DMS153 treated with DMSO at 0.1 percent for 48 hours (cell line): ENCODE data around the gene SATB1.

ENCODE experiments used
- DNase-seq: peaks from one replicate; lab custom pipeline; 2025; ENCODE audit not compliant: unreplicated experiment; lab: John Stamatoyannopoulos, UW

The SATB1 gene

DNA sequence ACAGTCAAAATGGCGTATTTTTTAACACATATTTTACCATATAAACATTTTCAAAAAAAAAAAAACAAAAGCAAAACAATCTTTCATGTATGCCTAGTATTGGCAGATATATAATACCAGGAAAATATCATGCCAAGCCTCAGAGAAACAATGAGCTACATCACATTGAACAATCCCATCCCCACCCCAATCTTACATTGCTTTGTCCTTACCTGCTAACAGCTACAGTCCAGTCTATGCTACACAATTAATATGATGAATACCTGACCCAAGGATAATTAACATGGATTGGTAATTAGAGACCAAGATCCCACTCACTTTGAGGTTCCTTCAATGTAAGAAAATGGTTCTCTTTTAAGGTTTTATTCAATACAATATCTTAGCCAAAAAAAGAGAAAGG lies 7.6 kb upstream of the SATB1 start:
- no peak for DNase-seq

DNA sequence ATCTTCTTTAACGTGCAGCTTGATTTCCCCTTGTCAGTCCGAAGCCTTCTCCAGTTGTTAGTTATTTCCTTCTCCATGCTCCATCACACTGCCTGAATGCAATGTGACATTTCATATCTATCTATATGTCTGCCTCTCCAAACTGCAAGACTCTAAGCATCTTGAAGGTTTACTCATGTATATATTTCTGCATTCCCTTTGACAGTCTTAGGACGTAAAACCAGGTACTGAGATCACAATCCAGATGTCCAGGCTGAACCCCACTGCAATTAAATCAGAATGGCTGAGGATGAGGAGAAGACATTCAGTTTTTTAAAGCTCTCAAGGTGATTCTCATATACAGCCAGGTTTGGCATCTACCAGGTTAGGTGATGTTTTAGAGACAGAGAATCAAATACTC lies 6.1 kb upstream of the SATB1 start:
- DNase-seq = no peak

DNA sequence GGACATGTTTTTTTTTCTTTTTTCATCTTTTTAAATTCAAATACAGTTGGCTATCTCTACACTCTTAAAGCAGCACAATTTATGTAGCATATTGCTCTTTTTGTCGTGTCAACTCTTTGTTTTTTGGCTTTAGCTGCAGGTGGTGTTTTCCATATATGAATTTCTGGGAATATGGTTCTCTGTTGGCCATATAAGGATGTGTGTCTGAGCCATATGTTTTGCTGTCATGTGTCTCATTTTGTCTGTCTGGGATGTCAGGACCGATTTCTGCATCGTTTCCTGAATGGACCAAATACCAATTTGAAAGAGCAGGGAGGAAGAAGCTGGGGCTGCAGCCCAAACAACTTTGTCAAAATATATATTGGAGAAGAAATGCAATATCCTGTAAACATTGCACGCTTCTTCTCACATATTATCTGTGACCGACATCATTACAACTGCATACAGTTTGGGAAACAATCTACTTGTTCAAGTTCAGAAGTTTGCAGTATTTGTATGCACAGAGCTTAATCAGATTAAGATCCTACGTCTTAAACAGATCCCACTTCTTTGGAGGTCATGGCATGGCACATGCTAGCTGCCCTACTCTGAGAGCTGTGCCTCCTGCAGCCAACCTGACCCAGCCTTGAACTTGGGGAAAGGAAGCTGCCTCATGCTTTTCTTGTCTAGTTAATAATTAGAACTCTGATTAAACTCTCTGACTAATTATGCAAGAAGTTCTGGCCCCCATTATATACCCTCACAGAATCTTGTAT lies 4.0 kb upstream of the SATB1 start:
- no peak for DNase-seq

DNA sequence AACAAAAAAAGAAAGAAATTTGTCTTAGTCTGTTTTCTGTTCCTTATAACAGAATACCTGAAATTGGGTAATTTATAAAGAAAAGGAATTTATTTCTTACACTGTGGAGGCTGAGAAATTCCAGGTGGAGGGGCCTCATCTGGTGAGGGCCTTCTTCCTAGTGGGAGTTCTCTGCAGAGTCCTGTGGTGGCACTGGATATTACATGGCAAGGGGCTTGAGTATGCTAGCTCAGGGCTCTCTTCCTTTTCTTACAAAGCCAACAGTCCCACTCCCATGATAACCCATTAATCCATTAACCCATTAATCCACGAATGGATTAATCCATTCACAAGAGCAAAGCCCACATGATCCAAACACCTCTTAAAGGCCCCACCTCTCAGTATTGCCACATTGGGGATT lies 2.9 kb upstream of the SATB1 start:
- no peak for DNase-seq

DNA sequence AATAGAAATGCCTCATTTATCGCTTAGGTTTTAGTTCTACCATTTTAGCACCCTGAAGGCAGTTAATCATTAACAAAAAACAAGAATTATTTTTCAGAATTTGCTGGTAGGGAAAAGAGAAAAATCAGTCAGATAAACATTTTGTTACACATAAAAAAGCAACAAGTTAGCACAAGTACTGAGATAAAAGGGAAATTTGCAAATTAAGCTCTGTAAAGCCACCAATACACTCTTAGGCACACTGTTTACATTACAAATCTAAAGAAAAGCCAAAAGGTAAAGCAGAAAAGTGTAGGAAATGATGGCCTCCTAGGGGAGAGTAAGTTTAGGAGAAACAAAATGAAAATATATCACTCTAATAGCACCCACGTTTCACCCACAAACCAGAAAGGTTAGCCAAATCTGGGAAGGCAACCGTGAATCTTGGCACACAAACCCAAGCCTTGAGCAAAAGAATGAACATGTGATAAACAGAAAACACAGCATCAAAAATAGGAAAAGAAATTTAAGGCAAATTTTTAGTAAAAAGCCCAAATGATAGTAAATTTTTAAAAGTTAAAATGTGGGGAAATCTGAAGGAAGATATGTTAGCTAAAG lies 1.6 kb upstream of the SATB1 start:
- no peak for DNase-seq

DNA sequence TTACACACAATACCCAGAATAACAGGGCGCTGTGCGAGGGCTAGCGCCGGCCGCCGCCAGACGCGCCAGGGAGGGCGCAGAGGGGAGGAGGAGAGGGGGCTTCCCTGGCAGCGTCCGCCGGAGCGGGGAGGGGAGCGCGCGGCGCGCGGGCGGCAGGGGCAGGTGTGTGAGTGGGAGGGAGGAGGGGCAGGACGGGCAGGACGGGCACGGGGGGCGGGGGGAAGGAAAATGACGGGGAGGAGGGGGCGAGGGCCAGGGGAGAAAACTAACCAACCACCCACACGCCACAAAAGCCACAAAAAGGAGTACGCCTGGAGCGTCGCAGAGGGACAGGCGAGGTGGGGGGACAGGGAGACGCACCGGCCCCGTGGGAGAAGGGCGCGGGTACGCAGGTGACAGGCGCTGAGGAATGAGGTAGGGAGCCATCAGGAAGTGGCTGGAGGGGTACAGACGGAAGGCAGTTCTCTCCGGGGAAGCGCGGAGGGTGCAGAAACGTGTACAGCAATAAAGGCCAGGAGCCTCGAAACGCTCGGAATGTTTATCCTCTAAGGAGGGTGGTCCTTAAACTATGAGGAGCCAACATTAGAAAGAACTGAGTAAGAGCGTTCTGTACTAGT lies 610 bp upstream of the SATB1 start:
- peak; percentile 57 for DNase-seq

DNA sequence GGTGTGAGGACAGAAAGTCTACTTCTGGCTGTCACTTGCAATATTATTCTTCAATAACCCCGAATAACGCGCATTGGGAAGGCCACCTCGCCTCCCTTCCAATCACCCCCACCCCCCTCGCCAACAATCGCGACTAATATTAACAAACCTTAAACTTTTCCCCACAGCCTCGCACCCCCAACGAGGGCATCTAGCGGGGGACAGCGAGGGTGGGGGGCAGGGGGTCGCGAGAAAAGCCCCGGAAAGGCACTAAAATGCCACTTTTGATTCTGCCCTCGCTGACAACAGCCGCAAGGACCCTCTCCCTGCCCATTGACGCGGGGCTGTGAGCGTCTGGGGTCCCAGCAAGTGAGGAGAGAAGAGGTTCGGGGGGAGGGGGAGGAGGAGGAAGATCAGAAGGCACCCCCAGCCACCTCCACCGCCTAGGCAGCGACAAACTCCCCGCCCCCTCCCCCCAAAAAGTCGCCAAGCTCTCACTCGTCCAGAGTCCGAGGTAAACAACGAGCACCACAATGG lies 868 bp downstream of the SATB1 start:
- DNase-seq = no peak

DNA sequence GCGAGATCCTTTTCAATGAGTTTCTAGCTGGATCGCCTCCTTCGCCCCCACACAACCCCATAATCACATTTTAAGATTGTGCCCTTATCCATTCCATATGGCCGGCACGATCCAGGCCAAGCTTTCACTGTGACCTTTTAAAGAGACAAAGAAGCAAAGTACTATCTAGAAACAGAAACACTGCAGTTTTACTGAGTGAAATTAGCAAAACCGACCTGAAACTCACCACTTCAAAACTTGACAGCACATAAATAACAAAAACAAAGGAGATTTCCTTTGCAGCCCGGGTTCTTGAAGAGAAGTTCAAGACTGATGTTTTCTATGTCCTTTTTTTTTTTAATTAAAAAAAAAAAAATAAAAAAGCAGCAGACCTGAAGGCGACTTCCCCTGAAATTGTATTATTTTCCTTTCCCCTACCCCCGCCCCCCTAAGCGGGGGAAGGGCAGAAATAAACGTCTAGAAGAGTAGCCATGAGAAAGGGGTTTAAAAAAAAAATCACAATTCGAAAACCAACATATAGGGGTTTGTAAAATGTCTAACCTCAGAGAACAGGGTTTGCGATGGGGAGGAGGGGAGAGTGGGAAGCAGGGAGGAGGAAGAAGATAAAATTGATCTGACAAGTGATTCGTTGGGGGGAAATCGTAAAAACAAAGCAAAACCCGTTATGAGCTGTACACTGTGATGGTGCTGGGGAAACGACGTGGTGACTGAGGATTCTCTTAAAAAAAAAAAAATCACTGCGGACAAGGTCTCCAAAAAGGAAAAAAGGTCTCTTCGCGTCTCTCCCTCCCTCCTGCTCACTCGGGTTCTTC lies 1.5 kb downstream of the SATB1 start:
- no peak for DNase-seq

DNA sequence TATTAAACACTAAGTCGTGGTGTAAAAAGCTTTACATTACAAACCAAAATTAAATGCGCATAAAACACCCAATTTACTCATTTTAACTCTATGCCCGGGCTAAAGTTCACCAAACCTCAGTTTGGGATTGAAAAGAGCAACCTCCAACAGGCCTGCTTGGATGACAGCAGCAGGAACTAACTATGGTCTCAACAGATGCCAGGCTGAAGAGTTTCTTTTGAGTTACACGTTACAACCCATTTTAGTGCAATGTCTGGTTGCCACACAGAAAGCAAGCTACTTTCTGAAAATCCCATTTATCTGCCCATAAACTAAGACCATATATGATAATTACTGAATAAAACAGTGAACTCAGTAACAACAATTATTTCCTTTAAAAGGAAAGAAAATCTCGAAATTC lies 2.2 kb downstream of the SATB1 start:
- no peak for DNase-seq

DNA sequence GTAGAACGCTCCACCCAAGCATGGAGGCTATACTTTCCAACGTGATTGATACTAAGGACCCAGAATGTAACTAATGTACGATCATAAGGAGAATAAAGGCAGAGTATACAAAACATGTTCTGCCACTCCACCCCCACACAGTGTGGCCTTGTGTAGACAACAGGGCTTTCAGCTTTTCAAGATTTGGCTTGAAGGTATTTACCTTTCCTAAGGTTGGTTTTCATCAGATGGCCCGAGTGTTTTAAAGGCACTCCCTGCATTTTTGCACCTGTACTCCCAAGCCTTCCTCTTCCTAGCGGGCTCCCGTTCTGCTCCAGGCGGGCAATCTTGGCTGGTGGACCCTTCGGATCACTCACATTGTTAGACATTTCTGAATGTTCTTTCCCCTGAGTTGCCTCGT lies 4.6 kb downstream of the SATB1 start:
- DNase-seq = no peak

DNA sequence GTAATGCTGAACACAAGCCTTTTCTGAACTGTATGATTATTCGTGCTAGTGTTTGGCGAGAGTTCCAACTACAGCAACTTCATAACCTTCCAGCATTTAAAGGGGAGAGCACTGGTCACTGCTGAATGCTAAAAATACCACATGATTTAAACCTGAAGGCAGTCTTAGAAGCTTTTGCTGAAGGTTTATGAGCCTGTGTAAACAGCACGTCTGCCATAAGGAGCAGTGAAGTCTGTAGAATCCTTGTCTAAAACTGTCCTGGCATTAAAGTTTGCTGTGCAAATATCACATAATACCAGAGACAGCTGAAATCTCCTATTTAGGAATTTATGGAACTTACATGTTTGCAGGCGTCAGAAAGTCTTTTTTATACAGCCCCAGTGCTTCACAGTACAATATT lies 5.9 kb downstream of the SATB1 start:
- DNase-seq = no peak

DNA sequence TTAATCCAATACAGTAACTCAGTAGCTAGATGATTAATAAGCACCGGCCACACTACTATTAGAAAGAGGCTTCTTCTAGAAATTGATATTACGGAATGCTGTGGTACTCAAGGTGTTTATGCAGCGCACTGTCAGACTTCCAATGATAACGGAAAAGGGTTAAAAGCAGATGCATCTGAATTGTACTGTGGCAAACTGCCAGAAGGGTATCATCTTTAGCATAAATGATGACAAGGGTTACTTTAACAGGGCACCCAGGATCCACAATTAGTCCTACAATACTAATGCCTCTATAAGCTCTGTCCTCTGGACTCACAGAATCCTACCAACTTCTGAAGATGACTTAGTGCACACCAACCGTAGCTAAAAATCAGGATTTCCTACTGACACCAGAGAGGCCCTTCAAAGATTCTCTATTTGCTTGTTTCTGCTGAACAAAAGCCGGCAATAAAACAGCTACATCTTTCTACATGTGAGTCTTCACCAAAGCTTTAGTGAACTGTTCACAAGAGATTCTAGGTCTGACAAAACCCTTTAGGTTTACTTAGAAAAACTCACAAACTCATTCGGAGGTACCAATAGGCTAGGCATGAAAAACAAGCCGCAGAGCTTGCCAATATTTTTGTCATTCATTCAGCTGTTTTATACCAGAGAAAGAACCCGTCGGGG lies 7.1 kb downstream of the SATB1 start:
- DNase-seq = no peak

DNA sequence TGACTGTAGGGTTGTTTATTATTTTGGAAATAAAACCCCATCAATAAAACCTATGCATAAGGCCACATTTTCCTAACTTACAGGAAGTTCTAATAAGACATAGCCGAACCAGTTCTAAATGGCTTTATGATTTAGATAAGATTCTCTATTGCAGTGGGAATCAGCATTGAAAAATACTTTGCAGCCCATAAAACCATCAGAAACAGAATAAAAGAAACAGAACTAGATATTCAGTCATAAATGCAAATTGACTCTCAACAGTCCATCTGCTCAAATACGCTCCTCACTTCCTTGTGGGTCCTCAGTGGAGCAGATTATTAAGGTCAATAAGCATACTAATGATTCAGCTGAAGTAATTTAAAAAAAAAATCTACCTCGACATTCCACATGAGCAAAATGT lies 8.8 kb downstream of the SATB1 start:
- no peak for DNase-seq

DNA sequence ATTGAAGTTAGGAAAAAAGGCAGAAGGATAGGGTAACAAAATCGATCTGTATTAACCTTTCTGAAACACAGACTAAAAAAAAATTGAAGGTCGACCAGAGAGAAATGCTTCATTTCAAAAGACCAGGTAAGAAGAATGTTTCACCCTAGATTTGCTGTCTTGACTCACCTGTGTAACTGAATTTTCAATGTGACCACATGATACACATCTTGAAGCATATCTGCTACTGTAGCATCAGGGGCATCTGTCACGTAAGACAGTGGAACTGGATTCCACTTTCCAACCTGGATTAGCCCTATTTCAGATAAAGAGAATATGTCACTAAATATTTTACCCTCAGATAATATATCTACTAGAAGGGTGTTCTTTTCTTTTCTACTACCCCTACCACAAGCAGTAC lies 9.3 kb downstream of the SATB1 start:
- DNase-seq = no peak

DNA sequence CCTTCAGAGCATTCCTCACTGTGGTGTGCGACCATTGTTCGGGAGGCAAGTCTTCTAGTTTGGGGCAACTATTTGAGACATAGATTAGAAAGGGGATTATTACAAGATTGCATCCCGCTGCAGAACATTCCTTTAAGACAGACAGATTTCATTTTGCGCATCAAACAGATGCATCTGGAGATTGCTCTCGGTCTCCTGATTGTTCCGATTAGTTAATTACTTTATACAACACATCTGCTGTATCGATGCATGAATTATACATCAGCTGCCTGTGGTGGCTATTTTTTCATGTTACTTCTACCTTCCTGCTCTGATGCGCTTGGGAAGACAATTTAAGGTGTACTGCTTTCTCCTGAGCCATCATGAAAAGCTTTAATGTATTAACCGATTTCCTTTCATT lies 10.0 kb downstream of the SATB1 start:
- DNase-seq = no peak

DNA sequence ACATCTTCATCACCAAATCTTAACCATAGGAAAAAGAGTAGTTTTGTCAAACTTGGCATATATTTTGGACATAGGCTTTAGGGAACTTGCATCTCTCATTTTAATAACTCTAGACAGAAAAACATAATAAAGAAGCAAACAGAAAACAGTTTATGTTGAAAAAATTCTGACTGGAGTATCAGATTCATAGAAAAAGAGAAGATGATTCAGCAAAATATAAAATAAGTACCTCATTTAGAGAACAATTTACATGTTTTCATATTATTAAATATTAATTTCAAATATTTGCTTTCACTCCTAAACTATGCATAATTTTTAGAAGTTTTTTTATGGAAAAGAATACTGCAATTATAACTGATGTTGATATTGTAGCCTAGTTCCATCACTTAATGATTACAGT lies 12.5 kb downstream of the SATB1 start:
- DNase-seq = no peak

DNA sequence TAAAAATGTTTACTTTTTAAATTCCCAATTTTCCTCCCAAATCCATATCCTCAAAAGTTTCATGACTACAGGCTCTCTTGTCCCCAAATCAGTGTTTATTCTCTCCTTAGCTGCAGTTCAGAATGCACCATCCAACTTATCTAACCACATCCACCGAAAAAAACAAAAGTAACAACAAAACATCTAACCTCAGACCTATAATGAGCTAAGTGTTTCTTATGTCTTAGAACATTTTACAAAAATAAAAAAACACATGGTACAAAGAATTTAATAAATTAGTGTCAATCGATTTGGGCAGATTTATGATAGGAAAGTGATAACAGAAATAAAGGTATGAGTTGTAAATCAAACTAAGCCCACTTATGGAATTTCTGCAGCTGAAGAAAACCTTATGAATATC lies 13.6 kb downstream of the SATB1 start:
- DNase-seq = no peak

DNA sequence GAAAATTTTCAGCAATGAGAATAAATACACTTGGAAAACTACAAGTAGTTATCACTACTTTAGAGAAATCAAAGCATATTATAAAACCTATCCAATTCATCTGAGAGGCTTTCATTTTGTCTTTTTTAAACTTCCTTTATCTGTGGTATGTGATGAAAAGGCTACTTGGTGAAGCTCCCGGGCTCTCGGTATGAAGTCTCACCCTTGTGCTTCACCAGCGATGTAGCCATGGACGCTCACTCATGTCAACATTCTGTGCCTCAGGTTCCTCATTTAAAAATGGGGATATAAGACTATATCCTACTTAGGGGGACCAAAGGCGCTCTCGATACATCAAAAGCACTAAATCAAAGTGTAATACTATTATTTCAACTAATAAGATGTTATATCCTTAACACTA lies 14.9 kb downstream of the SATB1 start:
- DNase-seq = no peak

DNA sequence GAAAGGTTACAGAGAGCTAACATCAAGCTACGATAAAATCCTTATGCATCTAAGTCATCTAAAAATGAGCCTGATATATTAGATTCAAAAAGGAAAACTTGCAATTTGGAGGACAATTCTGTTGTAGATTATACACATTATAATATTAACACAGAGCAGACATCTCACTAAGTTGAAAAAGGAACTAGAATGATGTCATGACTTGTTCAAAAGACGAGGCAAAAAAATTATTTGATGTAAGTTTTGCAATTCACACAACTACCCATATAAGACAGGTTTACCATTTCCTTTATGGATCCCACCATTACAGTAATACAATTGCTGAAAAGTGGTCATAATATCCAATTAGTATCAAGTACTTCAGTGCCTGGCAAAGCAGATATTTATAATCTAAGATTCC lies 15.9 kb downstream of the SATB1 start:
- DNase-seq = no peak

DNA sequence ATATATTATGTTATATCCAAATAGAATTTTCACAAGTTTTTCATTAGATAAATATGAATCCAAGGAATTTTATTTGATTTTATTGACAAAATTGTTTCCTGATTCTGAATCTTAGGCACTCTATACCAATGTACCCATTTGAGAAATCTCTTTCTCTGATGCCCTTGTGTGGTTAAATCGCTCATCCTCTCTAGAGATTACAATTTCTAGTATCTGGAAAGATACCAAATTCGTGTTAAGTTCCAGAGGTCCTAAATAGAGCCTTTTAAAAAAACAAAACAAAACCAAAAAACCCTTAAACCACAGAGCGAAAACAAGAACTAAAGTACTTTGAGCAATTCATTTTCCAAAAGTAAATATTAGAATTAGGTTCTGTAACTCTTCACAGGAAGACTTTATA lies 20.0 kb downstream of the SATB1 start:
- no peak for DNase-seq

DNA sequence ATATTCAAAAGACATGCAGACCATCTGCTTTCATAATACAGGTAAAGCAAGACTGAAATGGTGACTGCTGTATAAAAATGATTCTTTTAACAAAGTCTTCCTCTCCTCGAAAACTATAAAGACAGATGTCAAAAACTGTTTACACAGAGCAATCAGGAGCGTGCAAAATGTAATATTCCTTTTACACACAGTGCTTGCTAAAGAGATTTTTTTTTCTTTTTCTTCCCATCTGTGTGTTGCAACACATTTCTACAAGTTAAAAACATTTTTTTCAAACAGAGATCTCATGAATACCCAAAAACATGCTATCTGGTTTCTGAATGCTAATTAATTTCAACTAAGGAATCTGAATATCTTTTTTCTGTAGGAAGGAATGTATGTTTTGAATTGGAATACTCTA lies 22.1 kb downstream of the SATB1 start:
- no peak for DNase-seq
